HG03469 (cell line): ENCODE results near the gene ATAD5.
"Not testable (repeated sequence)": the region's sequence is repeated elsewhere in the genome, so short reads cannot be mapped to it uniquely, and the experiment has no call there.

Experiments
- ATAC-seq: cut with Tn5 transposase; IDR thresholded peaks from one replicate; pipeline ENCODE4 v1.9.1; 2021; ENCODE audit warnings: mild to moderate bottlenecking, moderate library complexity, moderate number of reproducible peaks; ENCODE audit not compliant: unreplicated experiment

The ATAD5 gene

DNA sequence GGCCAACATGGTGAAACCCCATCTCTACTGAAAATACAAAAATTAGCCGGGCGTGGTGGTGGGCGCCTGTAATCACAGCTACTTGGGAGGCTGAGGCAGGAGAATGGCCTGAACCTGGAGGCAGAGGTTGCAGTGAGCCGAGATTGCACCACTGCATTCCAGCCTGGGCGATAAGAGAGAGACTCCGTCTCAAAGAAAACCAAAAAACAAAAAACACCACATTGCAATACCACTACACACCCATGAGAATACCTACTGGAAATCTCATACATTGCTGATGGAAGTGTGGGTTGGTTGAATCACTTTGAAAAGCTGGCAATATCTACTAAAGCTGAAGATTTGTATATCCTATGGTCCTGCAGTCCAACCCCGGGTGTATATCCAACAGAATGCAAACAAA is 78.4 kb downstream of the ATAD5 start:
- ATAC-seq: not testable (repeated sequence)

GRCh38 chr17:30913955-30914354 is 82.2 kb downstream of the ATAD5 start:
- ATAC-seq: no peak

GRCh38 chr17:30915833-30916611 is 84.3 kb downstream of the ATAD5 start:
- no peak for ATAC-seq

- no peak for ATAC-seq
Measured at GRCh38 chr17:30917050-30917449, 85.3 kb downstream of the ATAD5 start.

- no peak for ATAC-seq
Measured at GRCh38 chr17:30920282-30920681, 88.5 kb downstream of the ATAD5 start.

DNA sequence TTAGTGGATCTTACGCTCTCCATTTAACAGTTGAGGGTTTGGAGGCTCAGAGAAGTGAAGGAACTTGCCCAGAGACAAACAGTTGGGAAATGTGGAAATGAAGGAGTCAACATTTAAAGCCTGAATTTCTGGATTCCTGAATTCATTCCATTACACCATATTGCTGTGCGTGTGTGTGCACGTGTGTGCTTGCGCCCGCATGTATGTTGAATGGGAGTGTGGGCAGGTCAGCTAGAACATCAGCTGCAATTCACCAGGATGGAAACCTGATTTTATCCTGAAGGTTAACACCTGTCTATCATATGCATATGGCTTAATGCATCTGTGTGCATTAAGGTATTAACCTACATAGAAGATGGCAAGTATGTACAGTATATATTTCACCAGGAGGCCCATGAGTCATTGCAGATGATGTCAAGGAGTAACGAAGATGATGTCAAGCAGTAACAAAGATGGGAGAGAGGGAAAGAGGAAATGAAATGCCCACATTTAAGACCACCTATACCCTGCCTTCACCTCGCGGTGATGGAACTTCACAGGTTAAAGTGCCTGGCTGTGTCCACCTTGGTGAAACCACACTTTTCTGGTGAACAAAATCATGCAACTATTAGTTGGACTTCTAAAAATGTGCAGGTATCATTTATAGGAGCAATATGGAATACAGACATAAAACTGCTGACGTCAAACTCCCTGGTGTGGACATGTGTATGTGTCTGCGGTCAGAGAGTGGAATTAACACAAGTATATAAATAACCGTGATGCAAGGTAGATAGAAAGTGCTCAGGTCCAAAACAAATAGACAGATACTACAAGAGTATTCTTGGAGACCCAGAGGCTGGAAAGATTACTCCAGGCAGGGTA is 89.1 kb downstream of the ATAD5 start:
- ATAC-seq: no peak

DNA sequence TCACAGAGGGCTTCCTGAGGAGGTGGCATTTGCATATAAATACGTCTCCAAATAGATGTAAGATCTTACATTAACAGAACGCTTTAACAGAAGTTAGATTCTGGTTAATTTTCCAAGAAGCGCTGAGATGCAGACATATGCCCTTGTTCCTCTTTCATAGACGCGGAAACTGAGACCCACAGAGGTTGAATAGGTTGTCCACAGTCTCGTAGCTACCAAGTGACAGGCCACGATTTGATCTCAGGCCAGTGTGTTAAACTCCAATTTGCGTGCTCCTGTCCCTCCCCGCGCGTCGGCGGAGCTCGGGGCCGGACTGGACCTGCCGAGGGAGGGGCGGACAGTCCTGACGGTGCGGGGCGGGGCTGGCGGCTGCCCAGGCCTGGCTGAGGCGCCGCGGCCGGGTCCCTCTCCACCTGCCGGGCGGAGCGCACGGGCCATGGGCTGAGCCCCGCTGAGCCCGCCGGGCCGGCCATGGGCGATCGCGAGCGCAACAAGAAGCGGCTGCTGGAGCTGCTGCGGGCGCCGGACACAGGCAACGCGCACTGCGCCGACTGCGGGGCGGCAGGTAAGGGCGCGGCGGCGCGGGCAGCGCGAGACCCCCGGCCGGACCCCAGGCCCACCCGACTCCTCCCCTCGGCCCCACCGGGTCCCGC is 89.9 kb downstream of the ATAD5 start, which contains the start of gene ADAP2:
TSS of gene ADAP2 (plus strand) at position 402 of the 653 bp plus-strand sequence. CDS start at position 472, 70 bp downstream.
- no peak for ATAC-seq

GRCh38 chr17:30922235-30923030 is 90.7 kb downstream of the ATAD5 start:
- ATAC-seq: no peak

GRCh38 chr17:30924341-30924740 is 92.6 kb downstream of the ATAD5 start:
- ATAC-seq: no peak

GRCh38 chr17:30926516-30926915 is 94.8 kb downstream of the ATAD5 start:
- no peak for ATAC-seq

DNA sequence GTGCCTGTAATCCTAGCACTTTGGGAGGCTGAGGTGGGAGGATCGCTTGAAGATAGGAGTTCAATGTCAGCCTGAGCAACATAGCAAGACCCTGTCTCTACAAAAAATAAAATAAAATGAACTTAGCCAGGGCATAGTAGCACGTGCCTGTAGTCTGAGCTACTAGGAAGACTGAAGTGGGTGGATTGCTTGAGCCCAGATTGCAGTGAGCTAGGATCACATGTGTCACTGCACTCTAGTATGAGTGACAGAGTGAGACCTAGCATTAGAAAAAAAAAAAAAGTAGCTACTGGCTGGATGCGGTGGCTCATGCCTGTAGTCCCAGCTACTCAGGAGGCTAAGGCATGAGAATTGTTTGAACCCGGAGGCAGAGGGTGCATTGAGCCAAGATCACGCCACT is 96.0 kb downstream of the ATAD5 start:
- ATAC-seq: no peak

GRCh38 chr17:30928584-30928983 is 96.8 kb downstream of the ATAD5 start:
- ATAC-seq: no peak

DNA sequence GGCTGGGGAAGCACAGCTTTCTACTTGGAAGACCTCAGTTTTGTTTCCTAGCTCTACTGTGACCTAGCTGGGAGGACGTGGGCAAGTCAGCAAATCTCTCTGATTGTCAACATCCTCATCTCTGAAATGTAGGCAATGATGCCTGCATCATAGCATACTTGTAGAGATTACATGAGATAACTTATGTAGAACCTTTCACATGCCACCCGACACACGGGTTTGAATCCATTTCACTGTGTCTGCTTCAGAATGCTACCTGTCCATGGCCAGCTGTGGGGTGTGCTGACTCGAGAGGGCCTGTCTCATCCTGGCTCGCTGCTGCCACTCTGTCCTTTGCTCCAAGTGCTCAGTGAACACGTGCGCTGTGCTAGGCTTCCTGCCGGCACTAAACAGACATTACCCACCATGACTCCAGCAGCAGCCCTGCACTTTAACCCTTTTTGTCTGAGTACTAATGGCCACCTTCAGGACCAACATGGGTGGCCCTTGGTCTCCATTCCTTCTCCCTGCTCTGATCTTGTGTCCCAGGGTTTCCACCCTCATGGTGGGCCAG is 97.4 kb downstream of the ATAD5 start:
- no peak for ATAC-seq

DNA sequence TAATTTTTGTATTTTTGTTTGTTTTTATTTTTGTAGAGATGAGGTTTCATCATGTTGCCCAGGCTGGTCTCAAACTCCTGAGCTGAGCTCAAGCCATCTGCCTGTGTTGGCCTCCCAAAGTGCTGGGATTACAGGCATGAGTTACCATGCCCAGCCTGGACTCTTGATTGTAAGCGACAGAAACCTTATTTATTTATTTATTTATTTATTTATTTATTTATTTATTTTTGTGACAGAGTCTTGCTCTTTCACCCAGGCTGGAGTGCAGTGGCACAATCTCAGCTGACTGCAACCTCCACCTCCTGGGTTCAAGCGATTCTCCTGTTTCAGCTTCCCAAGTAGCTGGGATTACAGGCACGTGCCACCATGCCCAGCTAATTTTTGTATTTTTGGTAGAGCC is 98.1 kb downstream of the ATAD5 start:
- ATAC-seq: not testable (repeated sequence)

DNA sequence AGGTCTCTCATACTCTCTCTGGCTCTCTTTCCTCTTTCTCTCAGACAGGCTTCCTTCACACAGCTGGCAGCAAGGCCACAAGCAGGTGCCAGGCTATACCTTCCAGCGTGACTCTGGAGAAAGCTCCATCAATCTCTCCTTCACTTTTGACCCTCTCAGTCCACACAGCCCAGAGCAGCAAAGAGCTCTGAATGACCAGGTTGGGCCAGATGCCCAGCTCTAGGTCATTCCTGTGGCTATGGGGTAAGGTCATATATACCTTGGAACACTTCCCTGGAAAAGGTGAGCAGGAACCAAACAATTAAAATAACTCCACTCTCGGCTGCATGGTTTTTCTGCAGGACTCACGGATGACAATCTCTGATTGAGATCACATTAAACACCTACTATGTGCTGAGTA is 98.7 kb downstream of the ATAD5 start:
- no peak for ATAC-seq

DNA sequence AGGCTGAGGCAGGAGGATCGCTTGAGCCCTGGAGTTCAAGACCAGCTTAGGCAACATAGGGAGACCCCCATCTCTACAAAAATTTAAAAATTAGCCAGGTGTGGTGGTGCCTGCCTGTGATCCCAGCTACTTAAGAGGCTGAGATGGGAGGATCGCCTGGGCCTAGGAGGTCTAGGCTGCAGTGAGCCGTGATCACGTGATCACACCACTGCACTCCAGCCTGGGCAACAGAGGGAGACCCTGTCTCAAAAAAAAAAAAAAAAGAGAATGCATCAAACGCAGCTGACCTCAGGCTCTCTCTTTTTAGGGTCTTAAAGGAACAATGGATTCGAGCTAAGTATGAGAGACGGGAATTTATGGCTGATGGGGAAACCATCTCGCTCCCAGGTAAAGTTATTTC is 99.8 kb downstream of the ATAD5 start:
- ATAC-seq: not testable (repeated sequence)

DNA sequence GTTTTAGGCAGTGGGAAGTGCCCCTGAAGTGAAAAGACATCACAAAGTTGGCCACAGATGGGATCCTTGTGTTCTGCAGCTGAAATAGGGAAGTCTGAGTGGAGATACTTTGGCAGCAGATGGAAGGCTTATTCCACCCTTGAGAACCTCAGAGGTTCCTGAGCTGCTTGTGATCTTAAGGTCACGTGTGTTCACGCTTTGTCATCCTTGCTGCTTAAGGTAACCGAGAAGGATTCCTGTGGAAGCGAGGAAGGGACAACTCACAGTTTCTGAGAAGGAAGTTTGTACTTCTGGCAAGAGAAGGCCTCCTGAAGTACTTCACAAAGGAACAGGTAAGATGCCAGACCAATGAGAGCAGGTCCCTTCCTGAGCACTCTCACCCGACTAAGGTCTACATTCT is 102.2 kb downstream of the ATAD5 start:
- no peak for ATAC-seq

DNA sequence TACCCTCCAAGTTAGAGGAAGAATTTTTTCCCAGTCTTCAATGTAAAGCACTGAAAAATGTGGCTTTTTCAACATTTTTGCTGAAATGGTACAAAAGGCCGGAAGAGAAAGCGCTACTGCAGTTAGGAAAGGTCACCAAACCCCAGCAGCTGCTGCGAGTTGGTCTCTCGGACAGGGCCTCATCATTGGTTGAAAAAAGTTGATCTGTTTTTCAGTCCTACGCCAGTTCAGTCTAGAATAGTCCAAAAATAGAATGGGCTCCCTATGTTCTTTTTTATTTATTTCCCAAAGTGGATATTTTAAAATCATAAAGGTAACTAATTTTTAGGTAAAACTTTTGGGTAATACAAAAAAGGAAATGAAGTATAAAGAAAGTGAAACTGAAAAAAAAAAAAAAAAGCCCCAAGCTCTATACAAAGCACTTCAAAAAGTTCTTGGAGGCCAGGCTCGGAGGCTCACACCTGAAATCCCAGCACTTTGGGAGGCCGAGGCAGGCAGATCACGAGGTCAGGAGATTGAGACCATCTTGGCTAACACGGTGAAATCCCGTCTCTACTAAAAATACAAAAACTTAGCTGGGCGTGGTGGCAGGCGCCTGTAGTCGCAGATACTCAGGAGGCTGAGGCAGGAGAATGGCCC is 107.4 kb downstream of the ATAD5 start:
- ATAC-seq: no peak

DNA sequence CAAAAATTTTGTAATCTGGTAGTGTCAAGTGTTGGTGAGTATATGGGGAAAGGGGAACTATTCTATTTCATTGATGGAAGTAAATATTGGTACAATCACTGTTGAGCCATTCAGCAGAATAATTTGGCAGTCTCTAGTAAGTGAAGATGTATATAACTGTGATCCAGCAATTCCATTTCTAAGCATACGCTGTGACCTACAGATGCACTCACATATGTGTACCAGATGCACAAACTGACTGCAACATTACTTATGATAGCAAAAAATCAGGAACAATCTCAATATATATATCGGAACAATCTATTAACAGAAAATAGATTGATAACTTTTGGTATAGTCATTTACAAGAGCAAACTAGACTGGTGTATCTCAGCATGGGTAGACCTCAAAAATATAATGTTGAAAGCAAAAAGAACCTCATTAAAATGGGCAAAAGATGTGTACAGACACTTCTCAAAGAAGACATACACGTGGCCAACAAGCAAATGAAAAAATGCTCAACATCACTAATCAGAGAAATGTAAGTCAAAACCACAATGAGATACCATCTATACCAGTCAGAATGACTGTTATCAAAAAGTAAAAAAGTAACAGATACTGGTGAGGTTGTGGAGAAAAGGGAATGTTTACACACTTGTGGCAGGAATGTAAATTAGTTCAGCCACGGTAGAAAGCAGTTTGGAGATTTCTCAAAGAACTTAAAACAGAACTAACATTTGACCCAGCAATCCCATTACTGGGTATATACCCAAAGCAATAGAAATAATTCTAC is 110.7 kb downstream of the ATAD5 start:
- no peak for ATAC-seq
